GM23248 (cell line): ENCODE results near the gene XXYLT1. TPM values are rescaled to one million over a fixed set of nuclear protein-coding genes. Genes with fewer than 3 reads are reported as not detected.

ENCODE experiments used
- DNase-seq: peaks from one replicate; pipeline ENCODE4 v3.0.0-alpha.2; 2015
- H2AFZ ChIP-seq: fragments of 200-600 bp; sonication (generic); 2 replicates; pipeline ENCODE4 v1.6.1; 2016; ENCODE audit warnings: antibody characterized with exemption
- H3F3A ChIP-seq: fragments of 200-600 bp; sonication (generic); 2 replicates; pipeline ENCODE4 v1.6.1; 2016; ENCODE audit warnings: mild to moderate bottlenecking, antibody characterized with exemption, mixed run types; ENCODE audit not compliant: insufficient read depth
- H3K27ac ChIP-seq: fragments of 200-600 bp; sonication (generic); 2 replicates; pipeline ENCODE4 v1.5.1; 2016; ENCODE audit warnings: mild to moderate bottlenecking
- H3K27me3 ChIP-seq: fragments of 200-600 bp; sonication (generic); replicated peaks from 2 replicates; pipeline ENCODE4 v1.6.1; 2016; ENCODE audit warnings: mild to moderate bottlenecking; ENCODE audit not compliant: insufficient read depth
- H3K36me3 ChIP-seq: fragments of 200-600 bp; sonication (generic); 2 replicates; pipeline ENCODE4 v1.6.1; 2016; ENCODE audit warnings: low read depth, mild to moderate bottlenecking
- H3K4me1 ChIP-seq: fragments of 200-600 bp; sonication (generic); 2 replicates; pipeline ENCODE4 v1.6.1; 2016; ENCODE audit warnings: mild to moderate bottlenecking; ENCODE audit not compliant: insufficient read depth
- H3K4me2 ChIP-seq: fragments of 200-600 bp; sonication (generic); one replicate; pipeline ENCODE4 v1.6.1; 2016; ENCODE audit warnings: mild to moderate bottlenecking; ENCODE audit not compliant: unreplicated experiment
- H3K4me3 ChIP-seq: fragments of 200-600 bp; sonication (generic); 2 replicates; pipeline ENCODE4 v1.5.1; 2016; ENCODE audit warnings: mild to moderate bottlenecking
- H3K79me2 ChIP-seq: fragments of 200-600 bp; sonication (generic); 2 replicates; pipeline ENCODE4 v1.6.1; 2016; ENCODE audit warnings: mild to moderate bottlenecking; ENCODE audit not compliant: insufficient read depth
- H3K9ac ChIP-seq: fragments of 200-600 bp; sonication (generic); 2 replicates; pipeline ENCODE4 v1.6.1; 2016; ENCODE audit warnings: mild to moderate bottlenecking
- H3K9me2 ChIP-seq: fragments of 200-600 bp; sonication (generic); 2 replicates; pipeline ENCODE4 v1.6.1; 2016; ENCODE audit warnings: mixed run types, mild to moderate bottlenecking, moderate library complexity; ENCODE audit not compliant: insufficient read depth
- H3K9me3 ChIP-seq: fragments of 200-600 bp; sonication (generic); one replicate; pipeline ENCODE4 v1.6.1; 2017; ENCODE audit warnings: low read depth
- H4K20me1 ChIP-seq: fragments of 200-600 bp; sonication (generic); 2 replicates; pipeline ENCODE4 v1.6.0; 2016; ENCODE audit not compliant: insufficient read depth
- EZH2 ChIP-seq: fragments of 200-600 bp; sonication (generic); IDR thresholded peaks from 2 replicates; pipeline ENCODE4 v1.6.1; 2018; ENCODE audit warnings: antibody characterized with exemption, mild to moderate bottlenecking; ENCODE audit not compliant: insufficient read depth, poor library complexity, severe bottlenecking
- EZH2phosphoT487 ChIP-seq: fragments of 200-600 bp; sonication (generic); IDR thresholded peaks from 2 replicates; pipeline ENCODE4 v1.6.1; 2018; ENCODE audit warnings: antibody characterized with exemption, moderate library complexity, mild to moderate bottlenecking, low read depth; ENCODE audit not compliant: insufficient read depth
- WGBS, 2 experiments: methylation state at CpG; one replicate each; pipeline ENCODE4 v1.1.6; 2015 to 2017; ENCODE audit warnings: low lambda C conversion rate in 2 of 2, low coverage in 1 of 2; ENCODE audit errors: missing lambda C conversion rate in 2 of 2; 5-methylcytosine and 5-hydroxymethylcytosine counted together
- in situ Hi-C: fragments of 300-500 bp; cut with MboI; formaldehyde crosslinking; loops from 2 replicates; pipeline ENCODE4 v1.15.0; 2020
- polyA plus RNA-seq: library from polyadenylated mRNA; unstranded; fragments of >200 nt; fragmentation: Nextera tagmentation; extraction: Ambion mirVana; gene quantifications from 2 replicates; pipeline ENCODE4 v1.2.1, GENCODE V29; 2016
- total RNA-seq: library from RNA; depleted of rRNA; stranded (reverse); fragments of >200 nt; shearing (Covaris generic); gene quantifications from 2 replicates; pipeline ENCODE4 v1.2.3, GENCODE V29; 2014

XXYLT1 gene
- total and polyA plus RNA-seq, 2 experiments from 2014 or later, result 22.8 to 44.7 TPM

GRCh38 chr3:195086885-195087284 is 184.1 kb downstream of the XXYLT1 start:
- Histone ChIP-seq H3K9ac (no peak overlapping the region), H3K4me1 (no peaks in the 10 kb centered on the region), H3K9me3 (no peaks in the 10 kb centered on the region), H2AFZ (no peak overlapping the region), H3K27me3 (no peaks in the 10 kb centered on the region), H3K9me2 (no peaks in the 10 kb centered on the region), H3K79me2 (no peaks in the 10 kb centered on the region), H3K27ac (no peak overlapping the region), H3F3A (no peaks in the 10 kb centered on the region), H3K36me3 (no peaks in the 10 kb centered on the region), H4K20me1 (no peaks in the 10 kb centered on the region), H3K4me2 (no peak overlapping the region), H3K4me3 (no peak overlapping the region)
- TF ChIP-seq EZH2phosphoT487, result no peak
- no peak for TF ChIP-seq EZH2
- WGBS, 2 experiments, result 95 to 97% methylated on average over 13 of the region's 13 CpGs
- in situ Hi-C loops, result no loop called here
- no peak for DNase-seq

GRCh38 chr3:195086341-195086740 is 184.6 kb downstream of the XXYLT1 start:
- in situ Hi-C loops, result no loop called here
- 88 to 95% methylated on average over 4 of the region's 4 CpGs for WGBS, 2 experiments

GRCh38 chr3:195085356-195086130 is 185.4 kb downstream of the XXYLT1 start:
- in situ Hi-C loops, result no loop called here
- Histone ChIP-seq H3K27me3 (no peaks in the 10 kb centered on the region), H3K36me3 (no peaks in the 10 kb centered on the region), H2AFZ (no peak overlapping the region), H3K9me2 (no peaks in the 10 kb centered on the region), H3K9me3 (no peaks in the 10 kb centered on the region), H3F3A (no peaks in the 10 kb centered on the region), H3K4me2 (no peak overlapping the region), H3K79me2 (no peaks in the 10 kb centered on the region), H4K20me1 (no peaks in the 10 kb centered on the region), H3K4me3 (no peak overlapping the region), H3K4me1 (no peaks in the 10 kb centered on the region), H3K27ac (no peak overlapping the region), H3K9ac (no peak overlapping the region)
- TF ChIP-seq EZH2, result no peak
- no peak for TF ChIP-seq EZH2phosphoT487
- DNase-seq, result no peak
- whole genome bisulfite sequencing, 2 experiments, result 91 to 94% methylated on average over 20 to 21 of the region's 21 CpGs

More at GRCh38 chr3:195086341-195086740, 184.6 kb downstream of the XXYLT1 start:
- Histone ChIP-seq H3K36me3 (no peaks in the 10 kb centered on the region), H3K27me3 (no peaks in the 10 kb centered on the region), H3K79me2 (no peaks in the 10 kb centered on the region), H3K9me3 (no peaks in the 10 kb centered on the region), H4K20me1 (no peaks in the 10 kb centered on the region), H3F3A (no peaks in the 10 kb centered on the region), H3K27ac (no peak overlapping the region), H3K4me1 (no peaks in the 10 kb centered on the region), H3K4me2 (no peak overlapping the region), H3K4me3 (no peak overlapping the region), H2AFZ (no peak overlapping the region), H3K9me2 (no peaks in the 10 kb centered on the region), H3K9ac (no peak overlapping the region)
- DNase-seq, result no peak
- TF ChIP-seq EZH2phosphoT487 (no peak), EZH2 (no peak)

GRCh38 chr3:195084746-195085145 is 186.2 kb downstream of the XXYLT1 start:
- Histone ChIP-seq H3K27ac (no peak overlapping the region), H3K9ac (no peak overlapping the region), H3F3A (no peaks in the 10 kb centered on the region), H3K9me2 (no peaks in the 10 kb centered on the region), H3K27me3 (no peaks in the 10 kb centered on the region), H3K4me2 (no peak overlapping the region), H2AFZ (no peak overlapping the region), H3K79me2 (no peaks in the 10 kb centered on the region), H4K20me1 (no peaks in the 10 kb centered on the region), H3K4me1 (no peaks in the 10 kb centered on the region), H3K36me3 (no peaks in the 10 kb centered on the region), H3K9me3 (no peaks in the 10 kb centered on the region), H3K4me3 (no peak overlapping the region)
- TF ChIP-seq EZH2phosphoT487 (no peak), EZH2 (no peak)
- WGBS, 2 experiments, result 85 to 86% methylated on average over 5 of the region's 5 CpGs
- DNase-seq, result no peak
- in situ Hi-C loops, result no loop called here

GRCh38 chr3:195083659-195084058 is 187.3 kb downstream of the XXYLT1 start:
- H3K4me3 ChIP-seq, result no peak overlapping the region
- WGBS, 2 experiments, result 96% methylated on average over 15 of the region's 15 CpGs
- no peaks in the 10 kb centered on the region for H4K20me1 ChIP-seq
- no peaks in the 10 kb centered on the region for H3K4me1 ChIP-seq
- H3K79me2 ChIP-seq, result no peaks in the 10 kb centered on the region
- H3K36me3 ChIP-seq, result no peaks in the 10 kb centered on the region
- DNase-seq, result no peak
- no peak overlapping the region for H3K9ac ChIP-seq
- H3K4me2 ChIP-seq, result no peak overlapping the region
- H3K27ac ChIP-seq, result no peak overlapping the region
- H3K27me3 ChIP-seq, result no peaks in the 10 kb centered on the region
- TF ChIP-seq EZH2phosphoT487 (no peak), EZH2 (no peak)
- no peaks in the 10 kb centered on the region for H3F3A ChIP-seq
- no peaks in the 10 kb centered on the region for H3K9me2 ChIP-seq
- in situ Hi-C loops, result no loop called here
- no peak overlapping the region for H2AFZ ChIP-seq
- no peaks in the 10 kb centered on the region for H3K9me3 ChIP-seq
